Measurements from ENCODE around the gene BABAM2.

DNA sequence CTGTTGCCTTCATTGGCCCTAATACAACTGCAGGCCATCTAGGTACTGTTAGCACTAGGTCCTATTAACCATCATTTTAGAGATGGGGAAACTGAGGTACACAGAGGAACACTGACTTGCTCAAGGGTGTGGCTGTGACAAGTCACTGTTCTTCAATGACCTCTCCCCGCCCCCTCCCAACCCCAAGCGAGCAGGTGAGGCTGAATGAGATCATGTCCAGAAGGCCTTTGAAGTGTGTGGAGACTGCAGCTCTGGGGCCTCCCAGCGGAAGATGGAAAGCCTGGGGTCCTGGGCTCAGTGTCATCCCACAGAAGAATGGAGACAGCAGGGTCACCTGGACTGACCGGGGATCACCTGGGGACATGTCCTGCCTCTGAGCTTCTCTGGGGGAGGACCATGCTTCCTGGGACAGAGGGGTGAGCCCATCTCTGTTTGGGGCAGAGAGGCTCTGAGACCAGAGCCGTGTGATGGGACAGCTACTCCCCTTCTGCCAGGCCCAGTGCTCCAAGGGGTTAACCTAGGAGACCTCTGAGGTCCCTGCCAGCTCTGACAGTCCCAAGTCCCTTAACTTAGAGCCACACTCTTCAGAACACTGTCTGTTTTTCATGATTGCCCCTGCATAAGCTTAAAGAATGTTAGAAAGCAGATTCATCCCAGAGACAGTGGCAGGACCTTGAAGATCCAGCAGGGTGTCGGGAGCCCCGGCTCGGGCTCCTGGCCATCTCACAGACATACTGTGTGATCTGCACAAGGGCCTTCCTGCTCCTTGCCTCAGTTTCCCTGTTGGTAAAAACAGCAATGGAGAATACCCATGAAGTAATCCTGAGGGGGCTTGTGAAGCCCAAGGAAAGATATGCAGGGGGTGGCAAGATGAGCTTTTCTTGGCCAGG, 485.5 kb downstream of the BABAM2 start:
- no peak for TF ChIP-seq NFIC (IDR thresholded peaks at IDR 0.05; ENCODE audit: low read depth, low read length)
- TF ChIP-seq, protein P1, sequence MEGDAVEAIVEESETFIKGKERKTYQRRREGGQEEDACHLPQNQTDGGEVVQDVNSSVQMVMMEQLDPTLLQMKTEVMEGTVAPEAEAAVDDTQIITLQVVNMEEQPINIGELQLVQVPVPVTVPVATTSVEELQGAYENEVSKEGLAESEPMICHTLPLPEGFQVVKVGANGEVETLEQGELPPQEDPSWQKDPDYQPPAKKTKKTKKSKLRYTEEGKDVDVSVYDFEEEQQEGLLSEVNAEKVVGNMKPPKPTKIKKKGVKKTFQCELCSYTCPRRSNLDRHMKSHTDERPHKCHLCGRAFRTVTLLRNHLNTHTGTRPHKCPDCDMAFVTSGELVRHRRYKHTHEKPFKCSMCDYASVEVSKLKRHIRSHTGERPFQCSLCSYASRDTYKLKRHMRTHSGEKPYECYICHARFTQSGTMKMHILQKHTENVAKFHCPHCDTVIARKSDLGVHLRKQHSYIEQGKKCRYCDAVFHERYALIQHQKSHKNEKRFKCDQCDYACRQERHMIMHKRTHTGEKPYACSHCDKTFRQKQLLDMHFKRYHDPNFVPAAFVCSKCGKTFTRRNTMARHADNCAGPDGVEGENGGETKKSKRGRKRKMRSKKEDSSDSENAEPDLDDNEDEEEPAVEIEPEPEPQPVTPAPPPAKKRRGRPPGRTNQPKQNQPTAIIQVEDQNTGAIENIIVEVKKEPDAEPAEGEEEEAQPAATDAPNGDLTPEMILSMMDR (IDR thresholded peaks at IDR 0.05 in 2 of 3, conservative IDR thresholded peaks at IDR 0.05 in 1 of 3; ENCODE audit: control insufficient read depth in 2 of 3, extremely low read depth in 1 of 3, insufficient read depth in 1 of 3, low read depth in 3 of 3, low read length in 3 of 3) = no peak
- TF ChIP-seq NRF1 (conservative IDR thresholded peaks at IDR 0.05; ENCODE audit: low read depth, low read length) = no peak
- TF ChIP-seq POLR2A (IDR thresholded peaks at IDR 0.05; ENCODE audit: low read depth, low read length) = no peak
- TF ChIP-seq, protein P2, sequence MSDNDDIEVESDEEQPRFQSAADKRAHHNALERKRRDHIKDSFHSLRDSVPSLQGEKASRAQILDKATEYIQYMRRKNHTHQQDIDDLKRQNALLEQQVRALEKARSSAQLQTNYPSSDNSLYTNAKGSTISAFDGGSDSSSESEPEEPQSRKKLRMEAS (IDR thresholded peaks at IDR 0.05; ENCODE audit: low read depth, low read length) = no peak
